ENCODE results near the gene CHFR.

Gene CHFR

DNA sequence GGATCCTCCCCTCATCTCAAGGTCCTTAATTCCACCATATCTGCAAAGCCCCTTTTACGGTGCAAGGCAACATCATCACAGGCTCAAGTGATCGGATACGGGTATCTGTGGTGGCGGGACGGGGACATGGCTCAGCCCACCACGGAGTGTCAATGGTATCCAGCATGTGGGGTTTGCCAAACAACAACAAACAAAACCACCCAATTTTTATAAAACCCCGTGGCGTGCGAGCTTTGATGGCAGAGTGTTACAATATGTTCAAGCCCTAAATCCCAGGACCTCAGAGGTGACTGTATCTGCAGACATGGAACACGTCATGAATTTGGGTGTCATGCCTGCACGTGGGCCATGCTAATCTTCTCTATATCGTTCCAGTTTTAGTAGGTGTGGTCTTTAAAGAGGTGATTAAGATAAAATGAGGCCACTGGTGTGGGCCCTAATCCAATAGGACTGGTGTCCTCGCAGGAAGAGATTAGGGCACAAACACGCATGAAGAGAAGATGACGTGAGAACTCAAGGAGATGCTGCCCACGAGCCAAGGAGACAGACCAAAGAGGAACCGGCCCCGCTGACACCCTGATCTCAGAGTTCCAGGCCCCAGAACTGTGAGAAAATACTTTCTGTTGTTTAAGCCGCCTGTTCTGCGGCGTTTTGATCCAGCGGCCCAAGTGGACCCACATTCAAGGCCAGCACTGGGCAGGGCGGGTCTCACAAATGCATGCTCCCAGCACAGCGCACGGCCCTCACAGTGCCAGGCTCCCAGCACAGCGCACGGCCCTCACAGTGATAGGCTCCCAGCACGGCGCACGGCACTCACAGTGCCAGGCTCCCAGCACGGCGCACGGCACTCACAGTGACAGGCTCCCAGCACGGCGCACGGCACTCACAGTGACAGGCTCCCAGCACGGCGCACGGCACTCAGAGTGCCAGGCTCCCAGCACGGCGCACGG is 52.1 kb downstream of the CHFR start:
- peaks cover 24% of the 10 kb centered on the region for H3K4me1 Mint-ChIP-seq
- ATAC-seq (replicated peaks; ENCODE audit: extremely low read depth, poor library complexity, severe bottlenecking): no peak
- H3K27ac Mint-ChIP-seq (ENCODE audit: low read depth): peak overlapping the region; percentile 22
- peak overlapping the region; percentile 11 for H3K4me3 Mint-ChIP-seq
- no peaks in the 10 kb centered on the region for H3K9me3 Mint-ChIP-seq
- H3K27me3 Mint-ChIP-seq: no peaks in the 10 kb centered on the region
- H3K36me3 Mint-ChIP-seq (ENCODE audit: insufficient read depth): peaks cover 16% of the 10 kb centered on the region
- DNase-seq (ENCODE audit: low spot score in 2 of 2): no peak

- Mint-ChIP-seq H3K4me3 (peak overlapping the region; percentile 55), H3K27me3 (no peaks in the 10 kb centered on the region), H3K4me1 (peaks cover 24% of the 10 kb centered on the region), H3K36me3 (ENCODE audit: insufficient read depth) (peaks cover 8% of the 10 kb centered on the region), H3K27ac (ENCODE audit: low read depth) (peak overlapping the region; percentile 87), H3K9me3 (no peaks in the 10 kb centered on the region)
- DNase-seq (ENCODE audit: low spot score in 2 of 2) (no peak), ATAC-seq (replicated peaks; ENCODE audit: extremely low read depth, poor library complexity, severe bottlenecking) (peak; percentile 54)
Measured at GRCh38 chr12:132834181-132834711, 53.2 kb downstream of the CHFR start.

DNA sequence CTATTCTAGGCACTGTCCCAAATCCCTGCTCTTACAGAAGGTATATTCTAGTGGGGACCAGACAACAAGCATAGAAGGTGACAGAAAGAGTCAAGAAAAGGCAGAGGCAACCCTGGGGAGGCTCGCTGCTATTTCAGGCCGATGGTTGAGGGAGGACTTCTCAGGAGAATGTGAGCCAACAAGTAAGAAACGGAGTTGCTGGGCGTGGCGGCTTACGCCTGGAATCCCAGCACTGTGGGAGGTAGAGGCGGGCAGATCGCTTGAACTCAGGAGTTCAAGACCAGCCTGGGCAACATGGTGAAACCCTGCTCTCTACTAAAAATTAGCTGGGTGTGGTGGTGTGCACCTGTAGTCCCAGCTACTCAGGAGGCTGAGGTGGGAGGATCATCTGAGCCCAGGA is 54.1 kb downstream of the CHFR start:
- no peaks in the 10 kb centered on the region for H3K9me3 Mint-ChIP-seq
- peaks cover 12% of the 10 kb centered on the region for H3K36me3 Mint-ChIP-seq (ENCODE audit: insufficient read depth)
- no peaks in the 10 kb centered on the region for H3K27me3 Mint-ChIP-seq
- ATAC-seq (replicated peaks; ENCODE audit: extremely low read depth, poor library complexity, severe bottlenecking) (no peak), DNase-seq (ENCODE audit: low spot score in 2 of 2) (no peak)
- H3K4me1 Mint-ChIP-seq: peaks cover 24% of the 10 kb centered on the region
- H3K4me3 Mint-ChIP-seq: peak overlapping the region; percentile 55
- H3K27ac Mint-ChIP-seq (ENCODE audit: low read depth): peak overlapping the region; percentile 87

DNA sequence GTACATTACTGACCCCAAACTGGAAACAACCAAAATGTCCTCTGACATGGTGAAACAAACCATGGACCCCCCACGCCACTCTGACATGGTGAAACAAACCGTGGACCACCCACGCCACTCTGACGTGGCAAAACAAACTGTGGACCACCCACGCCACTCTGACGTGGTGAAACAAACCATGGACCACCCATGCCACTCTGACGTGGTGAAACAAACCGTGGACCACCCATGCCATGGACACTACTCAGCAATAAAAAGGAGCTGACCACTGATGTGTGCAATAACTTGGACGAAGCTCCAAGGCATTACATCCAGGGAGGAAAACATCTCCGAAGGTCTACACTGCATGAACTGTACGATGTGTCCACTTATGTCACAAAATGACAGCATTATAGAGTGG is 55.6 kb downstream of the CHFR start:
- ATAC-seq (replicated peaks; ENCODE audit: extremely low read depth, poor library complexity, severe bottlenecking) (no peak), DNase-seq (ENCODE audit: low spot score in 2 of 2) (no peak)
- Mint-ChIP-seq H3K4me1 (peaks cover 34% of the 10 kb centered on the region), H3K4me3 (no peak overlapping the region), H3K36me3 (ENCODE audit: insufficient read depth) (peaks cover 20% of the 10 kb centered on the region), H3K27ac (ENCODE audit: low read depth) (no peak overlapping the region), H3K9me3 (no peaks in the 10 kb centered on the region), H3K27me3 (no peaks in the 10 kb centered on the region)

DNA sequence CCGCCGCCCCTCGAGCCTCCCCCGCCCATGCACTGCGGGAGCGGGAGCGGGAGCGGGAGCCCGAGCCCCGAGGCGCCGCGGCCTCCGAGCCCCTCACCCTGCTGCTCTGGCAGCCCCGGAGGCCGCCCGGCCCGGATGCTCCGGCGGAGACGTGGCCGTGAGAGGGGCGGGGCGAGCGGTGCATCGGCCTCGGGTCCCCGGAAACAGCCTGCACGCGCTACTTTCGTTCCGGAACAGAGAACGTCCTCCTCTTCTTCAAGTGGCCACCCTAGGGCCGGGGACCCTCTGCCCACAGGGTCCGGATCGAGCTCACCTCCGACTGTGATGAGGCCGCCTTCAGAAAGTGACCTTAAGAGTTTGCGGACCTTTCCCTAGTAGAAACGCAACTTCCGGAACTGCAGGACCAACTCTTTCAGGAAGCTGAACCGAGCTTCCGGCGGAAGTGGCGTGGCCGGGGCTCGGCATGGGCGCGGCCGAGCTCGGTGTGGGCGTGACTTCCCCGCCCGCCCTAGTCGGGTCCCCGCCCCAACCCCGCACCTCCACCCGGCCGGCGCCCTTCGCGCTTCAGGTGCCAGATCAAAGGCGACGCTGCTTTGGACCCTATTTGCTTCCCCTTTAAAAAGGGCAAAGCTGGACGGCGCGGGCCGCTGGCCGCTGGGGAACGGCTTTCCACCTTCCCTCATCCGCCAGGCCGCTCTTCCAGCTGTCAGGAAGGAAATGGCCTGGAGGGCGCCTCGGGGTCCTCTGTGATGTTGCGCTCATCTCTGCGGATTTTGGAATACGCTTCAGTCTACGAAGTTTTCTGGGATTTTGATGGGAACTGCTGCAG is 58.5 kb downstream of the CHFR start, which contains the start of gene GOLGA3:
Gene GOLGA3 (minus strand): TSS at position 164 of the 829 bp plus-strand sequence. CDS start 6,741 bp downstream, outside the sequence.
- peak within 1 kb of the TSS; percentile 99 for H3K27ac Mint-ChIP-seq (ENCODE audit: low read depth)
- H3K27me3 Mint-ChIP-seq: no peaks in the 10 kb centered on the region
- DNase-seq (ENCODE audit: low spot score in 2 of 2) (peak; percentile 90 to 91), ATAC-seq (replicated peaks; ENCODE audit: extremely low read depth, poor library complexity, severe bottlenecking) (peak; percentile 96)
- no peaks in the 10 kb centered on the region for H3K9me3 Mint-ChIP-seq
- H3K36me3 Mint-ChIP-seq (ENCODE audit: insufficient read depth): peaks cover 34% of the 10 kb centered on the region
- H3K4me1 Mint-ChIP-seq: peaks cover 37% of the 10 kb centered on the region
- peak within 1 kb of the TSS; percentile 97 for H3K4me3 Mint-ChIP-seq

GRCh38 chr12:132827763-132828703 is 59.4 kb downstream of the CHFR start:
- H3K4me3 Mint-ChIP-seq: peak overlapping the region; percentile 97
- H3K4me1 Mint-ChIP-seq: peaks cover 29% of the 10 kb centered on the region
- ATAC-seq (replicated peaks; ENCODE audit: extremely low read depth, poor library complexity, severe bottlenecking) (peak; percentile 35), DNase-seq (ENCODE audit: low spot score in 2 of 2) (peak in 1 of 2 donors; percentile 12)
- H3K9me3 Mint-ChIP-seq: no peaks in the 10 kb centered on the region
- peaks cover 39% of the 10 kb centered on the region for H3K36me3 Mint-ChIP-seq (ENCODE audit: insufficient read depth)
- no peaks in the 10 kb centered on the region for H3K27me3 Mint-ChIP-seq
- H3K27ac Mint-ChIP-seq (ENCODE audit: low read depth): peak overlapping the region; percentile 99

DNA sequence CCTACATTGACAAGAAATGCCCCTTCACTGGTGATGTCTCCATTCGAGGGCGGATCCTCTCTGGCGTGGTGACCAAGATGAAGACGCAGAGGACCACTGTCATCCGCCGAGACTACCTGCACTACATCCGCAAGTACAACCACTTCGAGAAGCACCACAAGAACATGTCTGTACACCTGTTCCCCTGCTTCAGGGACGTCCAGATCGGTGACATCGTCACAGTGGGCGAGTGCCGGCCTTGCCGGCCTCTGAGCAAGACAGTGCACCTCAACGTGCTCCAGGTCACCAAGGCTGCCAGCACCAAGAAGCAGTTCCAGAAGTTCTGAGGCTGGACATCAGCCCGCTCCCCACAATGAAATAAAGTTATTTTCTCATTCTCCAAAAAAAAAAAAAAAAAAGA is 61.5 kb downstream of the CHFR start:
- Mint-ChIP-seq H3K27me3 (no peaks in the 10 kb centered on the region), H3K9me3 (no peaks in the 10 kb centered on the region), H3K4me1 (peaks cover 29% of the 10 kb centered on the region), H3K27ac (ENCODE audit: low read depth) (no peak overlapping the region), H3K4me3 (no peak overlapping the region), H3K36me3 (ENCODE audit: insufficient read depth) (peaks cover 53% of the 10 kb centered on the region)
- no peak for DNase-seq (ENCODE audit: low spot score in 2 of 2)
- ATAC-seq (replicated peaks; ENCODE audit: extremely low read depth, poor library complexity, severe bottlenecking): no peak

DNA sequence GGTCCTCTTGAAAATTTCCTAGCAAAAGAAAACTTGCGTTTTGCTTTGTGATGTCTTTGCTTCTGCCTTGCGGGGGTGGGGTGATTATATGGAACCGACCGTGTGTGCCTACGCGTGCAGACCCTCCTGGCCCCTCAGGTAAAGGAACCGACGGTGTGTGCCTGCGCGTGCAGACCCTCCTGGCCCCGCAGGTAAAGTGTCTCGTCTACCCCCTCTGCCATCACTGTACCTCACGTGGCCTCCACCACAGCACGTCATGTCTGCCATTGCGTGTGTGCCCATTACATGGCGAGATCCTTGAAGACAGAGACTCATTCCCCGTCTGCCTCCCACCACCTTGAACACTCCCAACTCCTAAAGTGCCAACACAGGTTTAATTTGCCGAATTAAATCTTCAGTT is 62.3 kb downstream of the CHFR start:
- peaks cover 29% of the 10 kb centered on the region for H3K4me1 Mint-ChIP-seq
- DNase-seq (ENCODE audit: low spot score in 2 of 2) (no peak), ATAC-seq (replicated peaks; ENCODE audit: extremely low read depth, poor library complexity, severe bottlenecking) (no peak)
- H3K36me3 Mint-ChIP-seq (ENCODE audit: insufficient read depth): peaks cover 56% of the 10 kb centered on the region
- H3K27ac Mint-ChIP-seq (ENCODE audit: low read depth): no peak overlapping the region
- H3K9me3 Mint-ChIP-seq: no peaks in the 10 kb centered on the region
- no peaks in the 10 kb centered on the region for H3K27me3 Mint-ChIP-seq
- H3K4me3 Mint-ChIP-seq: no peak overlapping the region

DNA sequence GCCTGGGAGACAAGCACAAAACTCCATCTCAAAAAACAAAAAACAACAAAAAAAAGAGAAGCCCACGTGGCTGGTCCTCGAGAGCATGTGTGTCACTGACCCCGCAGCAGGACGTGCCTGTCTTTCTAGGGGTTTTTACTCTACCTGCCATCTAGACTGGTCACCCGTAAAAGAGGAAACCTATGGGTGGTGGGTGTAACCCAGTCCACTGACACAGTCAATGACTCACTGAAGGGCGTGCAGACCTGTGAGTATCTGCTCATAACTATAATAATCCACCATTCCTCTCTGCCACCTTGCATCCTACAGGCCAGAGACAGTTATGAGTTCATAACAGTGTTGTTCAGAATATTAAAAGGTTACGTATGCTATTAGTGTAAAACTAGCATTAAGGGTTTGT is 63.4 kb downstream of the CHFR start:
- H3K4me3 Mint-ChIP-seq: no peak overlapping the region
- no peaks in the 10 kb centered on the region for H3K9me3 Mint-ChIP-seq
- no peaks in the 10 kb centered on the region for H3K27me3 Mint-ChIP-seq
- DNase-seq (ENCODE audit: low spot score in 2 of 2) (no peak), ATAC-seq (replicated peaks; ENCODE audit: extremely low read depth, poor library complexity, severe bottlenecking) (no peak)
- no peak overlapping the region for H3K27ac Mint-ChIP-seq (ENCODE audit: low read depth)
- H3K36me3 Mint-ChIP-seq (ENCODE audit: insufficient read depth): peaks cover 66% of the 10 kb centered on the region
- peaks cover 29% of the 10 kb centered on the region for H3K4me1 Mint-ChIP-seq

DNA sequence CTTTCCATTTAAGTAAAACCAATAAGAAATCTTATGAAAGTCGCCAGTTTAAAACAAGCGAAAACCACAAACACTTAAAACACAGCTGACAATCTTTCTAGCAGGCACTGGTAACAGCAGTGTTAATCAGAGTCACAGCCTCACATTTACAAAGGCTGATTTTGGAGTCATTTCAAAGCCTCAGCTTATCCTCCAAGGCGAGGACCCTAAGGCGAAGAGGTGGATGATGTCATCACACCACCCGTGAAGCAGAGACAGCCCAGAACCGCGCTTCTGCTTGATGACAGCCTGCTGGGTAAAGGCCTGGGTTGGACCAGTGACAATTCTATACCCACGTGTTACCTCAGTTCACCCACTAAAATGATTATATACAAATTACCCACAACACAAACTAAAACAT is 68.8 kb downstream of the CHFR start:
- Mint-ChIP-seq H3K27me3 (no peaks in the 10 kb centered on the region), H3K4me1 (peaks cover 8% of the 10 kb centered on the region), H3K9me3 (no peaks in the 10 kb centered on the region), H3K27ac (ENCODE audit: low read depth) (peak overlapping the region; percentile 89), H3K36me3 (ENCODE audit: insufficient read depth) (peaks cover 50% of the 10 kb centered on the region), H3K4me3 (no peak overlapping the region)
- ATAC-seq (replicated peaks; ENCODE audit: extremely low read depth, poor library complexity, severe bottlenecking) (peak; percentile 80), DNase-seq (ENCODE audit: low spot score in 2 of 2) (peak in 1 of 2 donors; percentile 18)

GRCh38 chr12:132814232-132814631 is 73.2 kb downstream of the CHFR start:
- peaks cover 31% of the 10 kb centered on the region for H3K36me3 Mint-ChIP-seq (ENCODE audit: insufficient read depth)
- H3K4me1 Mint-ChIP-seq: peaks cover 8% of the 10 kb centered on the region
- H3K27me3 Mint-ChIP-seq: no peaks in the 10 kb centered on the region
- H3K4me3 Mint-ChIP-seq: no peak overlapping the region
- ATAC-seq (replicated peaks; ENCODE audit: extremely low read depth, poor library complexity, severe bottlenecking): no peak
- no peak for DNase-seq (ENCODE audit: low spot score in 2 of 2)
- no peak overlapping the region for H3K27ac Mint-ChIP-seq (ENCODE audit: low read depth)
- no peaks in the 10 kb centered on the region for H3K9me3 Mint-ChIP-seq

Data from central memory CD8-positive, alpha-beta T cell (primary cell).